Nephron progenitor cell (in vitro differentiated cells): ENCODE results near the gene CELF5.

Experiments
- DNase-seq: peaks from one replicate; pipeline ENCODE4 v3.0.0; 2021
- H3K27ac Mint-ChIP-seq: 2 replicates; pipeline ENCODE4 v1.8.0; 2021; ENCODE audit warnings: mild to moderate bottlenecking, moderate library complexity, mixed read lengths
- H3K27me3 Mint-ChIP-seq: 2 replicates; pipeline ENCODE4 v1.8.0; 2021; ENCODE audit warnings: mild to moderate bottlenecking, low read depth, mixed read lengths; ENCODE audit not compliant: poor library complexity
- H3K36me3 Mint-ChIP-seq: 2 replicates; pipeline ENCODE4 v1.8.0; 2021; ENCODE audit warnings: low read depth, mixed read lengths
- H3K4me1 Mint-ChIP-seq: 2 replicates; pipeline ENCODE4 v1.8.0; 2021; ENCODE audit warnings: mixed read lengths
- H3K4me3 Mint-ChIP-seq: 2 replicates; pipeline ENCODE4 v1.8.0; 2021; ENCODE audit warnings: mild to moderate bottlenecking, moderate library complexity, mixed read lengths
- H3K9me3 Mint-ChIP-seq: 2 replicates; pipeline ENCODE4 v1.8.0; 2021; ENCODE audit warnings: mild to moderate bottlenecking, moderate library complexity, mixed read lengths
- CTCF ChIP-seq: fragments of 200-600 bp; sonication (generic); IDR thresholded peaks from 2 replicates; pipeline ENCODE4 v1.5.0; 2021; ENCODE audit warnings: antibody characterized with exemption

Gene CELF5

GRCh38 chr19:3207461-3208242 is 16.8 kb upstream of the CELF5 start:
- TF ChIP-seq CTCF, result no peak
- H3K9me3 Mint-ChIP-seq, result no peaks in the 10 kb centered on the region
- peak; percentile 40 for DNase-seq
- H3K4me3 Mint-ChIP-seq, result no peak overlapping the region
- H3K27me3 Mint-ChIP-seq, result peaks cover 2% of the 10 kb centered on the region
- no peaks in the 10 kb centered on the region for H3K36me3 Mint-ChIP-seq
- H3K27ac Mint-ChIP-seq, result no peak overlapping the region
- H3K4me1 Mint-ChIP-seq, result peaks cover 5% of the 10 kb centered on the region

GRCh38 chr19:3208317-3209207 is 15.9 kb upstream of the CELF5 start:
- peaks cover 2% of the 10 kb centered on the region for H3K27me3 Mint-ChIP-seq
- no peak for TF ChIP-seq CTCF
- no peaks in the 10 kb centered on the region for H3K9me3 Mint-ChIP-seq
- peaks cover 5% of the 10 kb centered on the region for H3K4me1 Mint-ChIP-seq
- no peaks in the 10 kb centered on the region for H3K36me3 Mint-ChIP-seq
- DNase-seq, result no peak
- no peak overlapping the region for H3K4me3 Mint-ChIP-seq
- H3K27ac Mint-ChIP-seq, result no peak overlapping the region

GRCh38 chr19:3210347-3211017 is 14.0 kb upstream of the CELF5 start:
- Mint-ChIP-seq H3K4me1 (peaks cover 5% of the 10 kb centered on the region), H3K36me3 (no peaks in the 10 kb centered on the region), H3K27ac (peak overlapping the region; percentile 51), H3K27me3 (peaks cover 2% of the 10 kb centered on the region), H3K4me3 (no peak overlapping the region), H3K9me3 (no peaks in the 10 kb centered on the region)
- peak; percentile 73 for DNase-seq
- peak; percentile 59 for TF ChIP-seq CTCF

GRCh38 chr19:3211191-3211590 is 13.3 kb upstream of the CELF5 start:
- H3K27me3 Mint-ChIP-seq, result peaks cover 2% of the 10 kb centered on the region
- H3K27ac Mint-ChIP-seq, result peak overlapping the region; percentile 51
- no peaks in the 10 kb centered on the region for H3K36me3 Mint-ChIP-seq

GRCh38 chr19:3213159-3213558 is 11.3 kb upstream of the CELF5 start:
- Mint-ChIP-seq H3K27me3 (peaks cover 3% of the 10 kb centered on the region), H3K4me1 (peaks cover 5% of the 10 kb centered on the region), H3K9me3 (no peaks in the 10 kb centered on the region), H3K4me3 (no peak overlapping the region), H3K27ac (no peak overlapping the region), H3K36me3 (no peaks in the 10 kb centered on the region)
- DNase-seq, result no peak
- no peak for TF ChIP-seq CTCF

More at GRCh38 chr19:3211191-3211590, 13.3 kb upstream of the CELF5 start:
- Mint-ChIP-seq H3K9me3 (no peaks in the 10 kb centered on the region), H3K4me3 (no peak overlapping the region), H3K4me1 (peaks cover 5% of the 10 kb centered on the region)
- TF ChIP-seq CTCF, result no peak
- no peak for DNase-seq
